CD14-positive monocyte (primary cell): ENCODE data around the gene PHF5A. TPM values are rescaled to one million over a fixed set of nuclear protein-coding genes. Genes with fewer than 3 reads are reported as not detected.
A peak's percentile ranks its signal among the peaks of the same experiment; 100 is the strongest.

ENCODE experiments used
- DNase-seq, 3 donors: peaks; one replicate each; pipeline ENCODE4 v3.0.0-alpha.2; 2011 to 2022
- H2AFZ ChIP-seq: 2 replicates; pipeline ENCODE4 v1.6.0; 2012; ENCODE audit warnings: mild to moderate bottlenecking, low read depth, low read length, inconsistent platforms; ENCODE audit not compliant: insufficient read depth, poor library complexity, severe bottlenecking
- H3K27ac ChIP-seq, 2 donors: 1 replicate in 1 of 2; 2 replicates in 1 of 2; pipeline ENCODE4 v1.5.1; 2012 to 2013; ENCODE audit warnings: low read length in 2 of 2, control low read depth in 1 of 2, inconsistent platforms in 1 of 2, low read depth in 1 of 2, mild to moderate bottlenecking in 1 of 2
- H3K27me3 ChIP-seq, 2 donors: one replicate each; pipeline versions ENCODE4 v1.6.0 to v1.6.1; 2011 to 2013; ENCODE audit warnings: low read length in 2 of 2; ENCODE audit not compliant: control insufficient read depth in 2 of 2, insufficient read depth in 2 of 2
- H3K36me3 ChIP-seq, 2 donors: replicated peaks in 1 of 2; 1 replicate in 1 of 2; 2 replicates in 1 of 2; pipeline versions ENCODE4 v1.5.1 to v1.6.1; 2012 to 2013; ENCODE audit warnings: low read length in 2 of 2, control low read depth in 1 of 2, inconsistent platforms in 1 of 2, mild to moderate bottlenecking in 1 of 2; ENCODE audit not compliant: insufficient read depth in 2 of 2, control insufficient read depth in 1 of 2
- H3K4me1 ChIP-seq, 2 donors: 1 replicate in 1 of 2; 2 replicates in 1 of 2; pipeline versions ENCODE4 v1.5.1 to v1.6.1; 2012 to 2013; ENCODE audit warnings: low read length in 2 of 2, control low read depth in 1 of 2, inconsistent platforms in 1 of 2, mild to moderate bottlenecking in 1 of 2, moderate library complexity in 1 of 2; ENCODE audit not compliant: insufficient read depth in 2 of 2, control insufficient read depth in 1 of 2
- H3K4me2 ChIP-seq: replicated peaks from 2 replicates; pipeline ENCODE3; 2012; ENCODE audit warnings: low read length, moderate library complexity, mild to moderate bottlenecking; ENCODE audit not compliant: poor library complexity, severe bottlenecking; ENCODE audit errors: extremely low read depth
- H3K4me3 ChIP-seq, 3 experiments: fragments of 200-600 bp in 1 of 3; sonication (generic) in 1 of 3; replicated peaks in 1 of 3; 1 replicate in 2 of 3; 2 replicates in 1 of 3; pipeline ENCODE4 v1.5.1; 2011 to 2013; ENCODE audit warnings: low read length in 3 of 3, mild to moderate bottlenecking in 3 of 3, control low read depth in 2 of 3, low read depth in 2 of 3, inconsistent platforms in 1 of 3, moderate library complexity in 1 of 3
- H3K79me2 ChIP-seq: 2 replicates; pipeline ENCODE4 v1.6.0; 2012; ENCODE audit warnings: mild to moderate bottlenecking, control low read depth, inconsistent platforms, low read length, moderate library complexity; ENCODE audit not compliant: insufficient read depth
- H3K9ac ChIP-seq: 2 replicates; pipeline ENCODE4 v1.6.0; 2017; ENCODE audit warnings: low read length, mild to moderate bottlenecking; ENCODE audit not compliant: insufficient read depth, poor library complexity, severe bottlenecking
- H3K9me3 ChIP-seq, 2 donors: replicated peaks in 1 of 2; 1 replicate in 1 of 2; 2 replicates in 1 of 2; pipeline versions ENCODE4 v1.5.1 to v1.6.1; 2012 to 2013; ENCODE audit warnings: low read length in 2 of 2, control low read depth in 1 of 2; ENCODE audit not compliant: control insufficient read depth in 1 of 2, insufficient read depth in 1 of 2
- H4K20me1 ChIP-seq: 2 replicates; pipeline ENCODE4 v1.6.0; 2012; ENCODE audit warnings: mild to moderate bottlenecking, low read length, control low read depth, moderate library complexity; ENCODE audit not compliant: insufficient read depth
- H3K27ac Mint-ChIP-seq, 7 donors: one replicate each; pipeline ENCODE4 v1.8.0; 2020; ENCODE audit warnings: mild to moderate bottlenecking in 7 of 7, mixed read lengths in 7 of 7, moderate library complexity in 6 of 7, inconsistent platforms in 2 of 7
- H3K27me3 Mint-ChIP-seq, 3 donors: one replicate each; pipeline ENCODE4 v1.8.0; 2021 to 2022; ENCODE audit warnings: low read depth in 3 of 3, mild to moderate bottlenecking in 3 of 3, mixed read lengths in 3 of 3, moderate library complexity in 3 of 3, inconsistent platforms in 1 of 3
- H3K36me3 Mint-ChIP-seq, 2 donors: one replicate each; pipeline ENCODE4 v1.8.0; 2020; ENCODE audit warnings: mixed read lengths in 2 of 2, inconsistent platforms in 1 of 2, mild to moderate bottlenecking in 1 of 2
- H3K4me1 Mint-ChIP-seq: one replicate; pipeline ENCODE4 v1.8.0; 2020; ENCODE audit warnings: mild to moderate bottlenecking, mixed read lengths
- H3K4me3 Mint-ChIP-seq, 2 donors: one replicate each; pipeline ENCODE4 v1.8.0; 2020; ENCODE audit warnings: mild to moderate bottlenecking in 2 of 2, mixed read lengths in 2 of 2, moderate library complexity in 1 of 2
- H3K9me3 Mint-ChIP-seq, 7 donors: one replicate each; pipeline ENCODE4 v1.8.0; 2020 to 2022; ENCODE audit warnings: mixed read lengths in 7 of 7, mild to moderate bottlenecking in 6 of 7, moderate library complexity in 6 of 7, inconsistent platforms in 2 of 7
- CTCF ChIP-seq: fragments of 200-600 bp; IDR thresholded peaks from one replicate; pipeline ENCODE4 v1.8.0; 2022; ENCODE audit warnings: antibody characterized with exemption, mild to moderate bottlenecking
- whole genome bisulfite sequencing: methylation state at CpG from one replicate; pipeline ENCODE4 v1.1.5; 2013; ENCODE audit warnings: missing lambda C conversion rate; ENCODE audit not compliant: insufficient coverage; 5-methylcytosine and 5-hydroxymethylcytosine counted together
- intact Hi-C, 2 donors: fragments of 100-400 bp; cut with micrococcal nuclease; formaldehyde crosslinking; loops; one replicate each; pipeline versions ENCODE4 v1.15.0 to v1.15.1; 2023
- polyA plus RNA-seq, 3 donors: library from polyadenylated mRNA; depleted of rRNA in 1 of 3; unstranded in 2 of 3; stranded (reverse) in 1 of 3; fragments of 300-500 nt in 2 of 3; fragments of >200 nt in 1 of 3; fragmentation: Illumina TruSeq in 2 of 3; gene quantifications; 1 replicate in 2 of 3; 2 replicates in 1 of 3; pipeline ENCODE4 v1.2.3, GENCODE V29; 2012 to 2021

The PHF5A gene
- polyA plus RNA-seq, 3 donors: 22.0 to 31.3 (median 26.3) TPM

GRCh38 chr22:41485033-41485432 is 16.5 kb upstream of the PHF5A start:
- H3K4me3 ChIP-seq: no peak overlapping the region
- DNase-seq: no peak
- H3K9ac ChIP-seq: no peak overlapping the region
- no peaks in the 10 kb centered on the region for H3K9me3 ChIP-seq
- H3K27me3 Mint-ChIP-seq: no peaks in the 10 kb centered on the region
- H3K4me2 ChIP-seq: no peak overlapping the region
- peaks cover 96% of the 10 kb centered on the region for H4K20me1 ChIP-seq
- intact Hi-C loops: no loop called here
- H3K9me3 Mint-ChIP-seq: no peaks in the 10 kb centered on the region
- H3K27me3 ChIP-seq: no peaks in the 10 kb centered on the region
- H3K36me3 ChIP-seq: peaks cover 3 to 44% of the 10 kb centered on the region in 2 donors
- no peak overlapping the region for H3K27ac ChIP-seq
- WGBS: 86% methylated on average over 1 of the region's 7 CpGs
- TF ChIP-seq CTCF: no peak
- H3K36me3 Mint-ChIP-seq: peaks cover 25 to 38% of the 10 kb centered on the region in 2 donors
- peaks cover 23% of the 10 kb centered on the region for H3K4me1 Mint-ChIP-seq
- peaks cover 7 to 10% of the 10 kb centered on the region in 2 donors for H3K4me1 ChIP-seq
- no peak overlapping the region for H3K4me3 Mint-ChIP-seq
- H3K79me2 ChIP-seq: peaks cover 97% of the 10 kb centered on the region
- peak overlapping the region in 2 of 7 donors; percentile 37 to 51 for H3K27ac Mint-ChIP-seq
- H2AFZ ChIP-seq: no peak overlapping the region

GRCh38 chr22:41482319-41482935 is 13.9 kb upstream of the PHF5A start:
- Histone ChIP-seq H4K20me1 (peaks cover 96% of the 10 kb centered on the region), H3K9me3 (no peaks in the 10 kb centered on the region), H3K4me1 (peaks cover 7 to 10% of the 10 kb centered on the region in 2 donors), H3K36me3 (peaks cover 6 to 41% of the 10 kb centered on the region in 2 donors), H2AFZ (no peak overlapping the region), H3K27me3 (no peaks in the 10 kb centered on the region), H3K9ac (no peak overlapping the region), H3K27ac (peak overlapping the region in 1 of 2 donors; percentile 53), H3K4me3 (no peak overlapping the region), H3K4me2 (no peak overlapping the region), H3K79me2 (peaks cover 97% of the 10 kb centered on the region)
- peaks cover 15 to 40% of the 10 kb centered on the region in 2 donors for H3K36me3 Mint-ChIP-seq
- H3K4me3 Mint-ChIP-seq: no peak overlapping the region
- H3K9me3 Mint-ChIP-seq: no peaks in the 10 kb centered on the region
- no peak for TF ChIP-seq CTCF
- peak overlapping the region in 5 of 7 donors; percentile 2 to 76 (median 10) for H3K27ac Mint-ChIP-seq
- intact Hi-C loops: no loop called here
- H3K4me1 Mint-ChIP-seq: peaks cover 36% of the 10 kb centered on the region
- WGBS: 19% methylated on average over 2 of the region's 2 CpGs
- DNase-seq: peak in 1 of 3 donors; percentile 21
- no peaks in the 10 kb centered on the region for H3K27me3 Mint-ChIP-seq
